Thyroid gland (tissue), 4 donors: Measurements from ENCODE around the gene RPS19. TPM values are rescaled to one million over a fixed set of nuclear protein-coding genes. Genes with fewer than 3 reads are reported as not detected.

Experiments used
- DNase-seq, 2 donors: peaks; one replicate each; pipeline ENCODE4 v3.0.0-alpha.2; 2019
- H3K27ac ChIP-seq, 3 donors: fragments of 200-600 bp; sonication (generic); 1 replicate in 2 of 3; 2 replicates in 1 of 3; pipeline ENCODE4 v1.5.1; 2016 to 2019; ENCODE audit warnings: mild to moderate bottlenecking in 1 of 3, moderate library complexity in 1 of 3
- H3K27me3 ChIP-seq: fragments of 200-600 bp; sonication (generic); one replicate; pipeline ENCODE4 v1.5.1; 2019
- H3K36me3 ChIP-seq, 2 donors: fragments of 200-600 bp; sonication (generic); one replicate each; pipeline ENCODE4 v1.5.1; 2016 to 2019
- H3K4me1 ChIP-seq, 2 donors: fragments of 200-600 bp; sonication (generic); one replicate each; pipeline ENCODE4 v1.5.1; 2017 to 2019
- H3K4me3 ChIP-seq, 3 donors: fragments of 200-600 bp; sonication (generic); replicated peaks in 1 of 3; 1 replicate in 2 of 3; 2 replicates in 1 of 3; pipeline ENCODE4 v1.5.1; 2016; ENCODE audit warnings: mild to moderate bottlenecking in 1 of 3
- H3K9me3 ChIP-seq: fragments of 200-600 bp; sonication (generic); one replicate; pipeline ENCODE4 v1.5.1; 2017
- POLR2A ChIP-seq, 2 donors: fragments of 450-650 bp; IDR thresholded peaks; one replicate each; pipeline ENCODE4 v1.6.1; 2017; ENCODE audit warnings: antibody characterized with exemption in 2 of 2, mild to moderate bottlenecking in 2 of 2, moderate library complexity in 1 of 2
- WGBS, 2 donors: methylation state at CpG; one replicate each; pipeline ENCODE4 v1.1.5; 2017; 5-methylcytosine and 5-hydroxymethylcytosine counted together
- intact Hi-C: fragments of 100-400 bp; cut with DNase I; formaldehyde crosslinking; loops from one replicate; pipeline ENCODE4 v1.15.1; 2023
- total RNA-seq, 4 donors: library from RNA; depleted of rRNA; stranded (reverse); fragments of >200 nt; gene quantifications; one replicate each; pipeline ENCODE4 v1.2.3, GENCODE V29; 2016
- TF ChIP-seq, protein P1 (sequence below), 6 experiments: fragments of 200-600 bp in 3 of 6; fragments of 450-650 bp in 3 of 6; sonication (generic) in 3 of 6; IDR thresholded peaks; one replicate each; pipeline ENCODE4 v1.5.1; 2016 to 2019; ENCODE audit warnings: antibody characterized with exemption in 6 of 6, mild to moderate bottlenecking in 2 of 6, inconsistent platforms in 1 of 6, moderate library complexity in 1 of 6

RPS19 gene
- total RNA-seq, 4 donors from 2014 or later: 351 to 1,305 (median 623) TPM

DNA sequence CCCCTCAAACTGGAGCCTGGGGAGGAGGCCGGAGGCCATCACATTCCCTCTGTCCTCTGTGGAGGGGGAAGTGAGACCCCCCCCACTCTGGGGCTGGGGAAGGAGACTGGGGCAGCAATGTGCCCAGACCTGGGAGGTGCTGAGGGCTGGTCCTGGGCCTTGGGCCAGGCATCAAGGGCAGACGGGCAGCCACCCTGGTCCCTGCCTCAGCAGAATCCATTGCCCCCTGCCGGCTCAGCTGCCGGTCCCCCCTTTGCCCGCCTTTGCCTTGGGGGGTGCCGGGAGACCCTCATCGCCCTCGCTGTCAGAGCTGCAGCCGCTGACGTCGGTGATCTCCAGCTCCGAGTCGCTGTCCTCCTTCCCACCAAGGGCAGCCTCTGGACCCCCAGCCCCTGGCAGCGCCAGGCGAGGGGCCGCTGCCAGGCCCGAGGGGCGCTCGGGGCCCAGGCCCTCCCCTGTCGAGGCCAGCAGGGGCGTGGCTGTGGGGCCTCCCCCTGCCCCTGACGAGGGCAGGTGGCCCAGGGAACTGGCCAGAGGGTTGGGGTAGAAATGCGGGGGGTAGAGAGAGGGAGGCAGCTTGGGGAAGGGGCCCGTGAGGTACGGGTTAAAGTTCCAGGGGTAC is 48.0 kb downstream of the RPS19 start:
- no peaks in the 10 kb centered on the region for H3K4me1 ChIP-seq
- DNase-seq: no peak
- intact Hi-C loops: no loop called here
- H3K36me3 ChIP-seq: peaks cover 36 to 37% of the 10 kb centered on the region in 2 donors
- no peak overlapping the region for H3K27ac ChIP-seq
- no peaks in the 10 kb centered on the region for H3K9me3 ChIP-seq
- no peak overlapping the region for H3K4me3 ChIP-seq
- 88 to 93% methylated on average over 16 to 17 of the region's 25 CpGs for WGBS, 2 donors
- H3K27me3 ChIP-seq: peaks cover 8% of the 10 kb centered on the region
- no peak for TF ChIP-seq POLR2A (IDR thresholded peaks at IDR 0.05)
- TF ChIP-seq, protein P1, sequence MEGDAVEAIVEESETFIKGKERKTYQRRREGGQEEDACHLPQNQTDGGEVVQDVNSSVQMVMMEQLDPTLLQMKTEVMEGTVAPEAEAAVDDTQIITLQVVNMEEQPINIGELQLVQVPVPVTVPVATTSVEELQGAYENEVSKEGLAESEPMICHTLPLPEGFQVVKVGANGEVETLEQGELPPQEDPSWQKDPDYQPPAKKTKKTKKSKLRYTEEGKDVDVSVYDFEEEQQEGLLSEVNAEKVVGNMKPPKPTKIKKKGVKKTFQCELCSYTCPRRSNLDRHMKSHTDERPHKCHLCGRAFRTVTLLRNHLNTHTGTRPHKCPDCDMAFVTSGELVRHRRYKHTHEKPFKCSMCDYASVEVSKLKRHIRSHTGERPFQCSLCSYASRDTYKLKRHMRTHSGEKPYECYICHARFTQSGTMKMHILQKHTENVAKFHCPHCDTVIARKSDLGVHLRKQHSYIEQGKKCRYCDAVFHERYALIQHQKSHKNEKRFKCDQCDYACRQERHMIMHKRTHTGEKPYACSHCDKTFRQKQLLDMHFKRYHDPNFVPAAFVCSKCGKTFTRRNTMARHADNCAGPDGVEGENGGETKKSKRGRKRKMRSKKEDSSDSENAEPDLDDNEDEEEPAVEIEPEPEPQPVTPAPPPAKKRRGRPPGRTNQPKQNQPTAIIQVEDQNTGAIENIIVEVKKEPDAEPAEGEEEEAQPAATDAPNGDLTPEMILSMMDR (IDR thresholded peaks at IDR 0.05): no peak

DNA sequence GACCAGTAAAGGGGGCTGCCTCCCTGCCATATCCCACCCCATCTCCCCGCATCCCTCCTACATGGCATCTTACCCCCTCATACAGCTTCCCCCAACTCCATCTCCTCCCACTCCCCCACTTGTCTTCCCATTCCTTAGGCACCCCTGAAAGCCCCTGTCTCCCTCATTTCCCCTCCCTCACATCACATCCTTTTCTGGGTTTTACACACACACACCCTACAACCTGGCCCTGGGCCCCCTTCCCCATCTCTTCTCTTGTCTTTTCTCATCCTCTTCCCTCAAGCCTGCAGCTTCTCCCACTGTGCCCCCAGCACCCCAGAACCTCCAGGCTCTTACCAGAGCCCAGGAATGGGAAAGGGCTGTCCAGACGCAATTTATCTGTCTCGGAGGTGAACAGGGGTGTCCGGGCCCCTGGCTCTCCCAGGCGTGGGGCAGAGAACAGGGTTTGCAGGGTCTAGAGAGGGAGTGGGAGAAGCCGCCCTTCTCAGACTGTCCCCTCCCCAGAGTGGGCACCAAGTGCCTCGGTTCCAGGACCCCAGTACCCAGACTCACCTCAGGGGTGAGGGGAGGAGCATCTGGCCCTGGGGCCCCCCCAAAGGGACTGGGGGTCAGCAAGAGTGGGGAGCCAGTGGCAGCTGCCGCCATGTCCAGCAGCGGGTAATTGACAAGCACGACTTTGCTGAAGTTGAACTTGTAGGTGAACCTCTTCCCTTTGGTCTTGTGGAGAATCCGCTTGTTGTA is 48.8 kb downstream of the RPS19 start:
- intact Hi-C loops: no loop called here
- no peaks in the 10 kb centered on the region for H3K9me3 ChIP-seq
- WGBS, 2 donors: 77 to 89% methylated on average over 5 to 11 of the region's 11 CpGs
- peaks cover 8% of the 10 kb centered on the region for H3K27me3 ChIP-seq
- DNase-seq: no peak
- H3K4me3 ChIP-seq: no peak overlapping the region
- H3K4me1 ChIP-seq: no peaks in the 10 kb centered on the region
- H3K36me3 ChIP-seq: peaks cover 28 to 29% of the 10 kb centered on the region in 2 donors
- no peak for TF ChIP-seq POLR2A (IDR thresholded peaks at IDR 0.05)
- TF ChIP-seq, protein P1 (IDR thresholded peaks at IDR 0.05): no peak
- H3K27ac ChIP-seq: no peak overlapping the region

DNA sequence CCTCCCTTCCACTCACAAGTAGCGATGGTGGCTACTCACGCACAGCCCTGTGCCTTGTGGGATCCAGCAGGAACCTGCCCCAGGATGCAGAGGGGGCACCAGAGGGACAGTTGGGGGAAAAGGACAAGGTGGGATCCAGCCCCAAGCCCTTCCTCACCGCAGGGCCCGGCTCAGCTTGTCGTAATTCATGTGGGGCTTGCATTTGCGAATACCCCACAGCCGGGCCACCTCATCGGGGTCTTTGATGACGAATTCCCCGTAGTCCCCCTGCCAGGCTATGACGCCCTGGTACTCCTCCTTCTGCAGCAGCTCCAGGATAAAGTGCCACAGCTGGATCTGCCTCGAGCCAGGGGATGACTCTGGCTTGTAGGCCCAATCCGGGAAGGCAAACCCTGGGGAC is 49.7 kb downstream of the RPS19 start:
- intact Hi-C loops: no loop called here

DNA sequence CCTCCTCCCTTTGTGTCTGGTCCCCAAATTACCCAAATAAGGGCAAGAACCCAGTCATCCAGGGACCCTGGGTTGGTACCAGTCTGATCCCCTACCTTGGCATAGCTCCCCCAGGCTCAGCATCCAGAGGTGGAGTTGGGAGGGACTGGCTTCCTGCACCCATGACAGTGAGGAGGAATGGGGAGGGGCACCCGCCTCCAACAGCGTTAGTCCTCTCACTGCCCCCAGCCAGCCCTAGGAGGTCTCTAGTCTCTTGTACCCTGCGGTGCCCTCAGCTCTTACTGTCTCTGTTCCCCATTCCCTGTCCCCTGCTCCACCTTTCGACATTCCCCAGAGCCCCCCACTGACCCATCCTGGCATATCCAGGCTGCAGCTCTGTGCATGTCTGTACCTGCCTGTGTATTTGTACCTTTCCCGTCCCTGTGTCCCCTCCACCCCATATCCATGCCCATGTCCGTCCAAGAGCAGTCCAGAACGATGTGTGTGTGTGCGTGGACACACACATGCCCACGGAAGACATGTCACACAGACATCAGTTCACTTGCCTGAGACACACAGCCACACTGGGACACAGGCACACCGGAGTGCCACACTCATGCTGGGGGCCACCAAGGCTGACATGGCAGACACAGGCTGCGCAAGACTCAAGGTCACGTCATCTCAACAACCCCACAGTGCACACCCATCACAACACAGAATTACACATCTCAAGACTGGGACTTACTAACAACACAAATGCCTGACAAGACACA is 50.4 kb downstream of the RPS19 start:
- H3K27ac ChIP-seq: no peak overlapping the region
- H3K9me3 ChIP-seq: no peaks in the 10 kb centered on the region
- H3K4me1 ChIP-seq: no peaks in the 10 kb centered on the region
- 54 to 72% methylated on average over 7 to 12 of the region's 12 CpGs for WGBS, 2 donors
- DNase-seq: no peak
- TF ChIP-seq, protein P1 (IDR thresholded peaks at IDR 0.05): no peak
- peaks cover 12% of the 10 kb centered on the region for H3K27me3 ChIP-seq
- peaks cover 13 to 16% of the 10 kb centered on the region in 2 donors for H3K36me3 ChIP-seq
- intact Hi-C loops: no loop called here
- no peak overlapping the region for H3K4me3 ChIP-seq

More for the DNA sequence above, 49.7 kb downstream of the RPS19 start:
- Histone ChIP-seq H3K4me1 (no peaks in the 10 kb centered on the region), H3K9me3 (no peaks in the 10 kb centered on the region), H3K27me3 (peaks cover 8% of the 10 kb centered on the region), H3K4me3 (no peak overlapping the region), H3K27ac (no peak overlapping the region), H3K36me3 (peaks cover 20 to 21% of the 10 kb centered on the region in 2 donors)
- DNase-seq: no peak
- WGBS, 2 donors: 0 to 53% methylated on average over 1 to 7 of the region's 13 CpGs
- no peak for TF ChIP-seq POLR2A (IDR thresholded peaks at IDR 0.05)
- TF ChIP-seq, protein P1 (IDR thresholded peaks at IDR 0.05): no peak
